Cardiac fibroblast (primary cell): ENCODE data around the gene ADPGK.
A peak's percentile ranks its signal among the peaks of the same experiment; 100 is the strongest.

ENCODE experiments used
- DNase-seq, 2 donors: peaks; one replicate each; pipeline versions ENCODE4 v3.0.0 to v3.0.0-alpha.2; 2010; ENCODE audit warnings: low read depth in 2 of 2
- H3K4me3 ChIP-seq, 2 donors: replicated peaks in 1 of 2; 1 replicate in 1 of 2; 2 replicates in 1 of 2; pipeline ENCODE4 v1.5.1; 2011; ENCODE audit warnings: low read depth in 2 of 2, low read length in 2 of 2, mild to moderate bottlenecking in 2 of 2, moderate library complexity in 1 of 2
- CTCF ChIP-seq: IDR thresholded peaks from one replicate; pipeline ENCODE4 v1.5.1; 2011; ENCODE audit warnings: low read depth, mild to moderate bottlenecking, low read length, inconsistent platforms

The ADPGK gene

GRCh38 chr15:72783640-72784455 is at the start of gene ADPGK:
Gene ADPGK, minus strand, starts transcription at chr15:72783758. Its CDS starts 67 bp downstream, at chr15:72783691.
- peak within 1 kb of the TSS; percentile 89 to 95 for H3K4me3 ChIP-seq
- TF ChIP-seq CTCF: peak; percentile 46
- DNase-seq: peak; percentile 91 to 96

DNA sequence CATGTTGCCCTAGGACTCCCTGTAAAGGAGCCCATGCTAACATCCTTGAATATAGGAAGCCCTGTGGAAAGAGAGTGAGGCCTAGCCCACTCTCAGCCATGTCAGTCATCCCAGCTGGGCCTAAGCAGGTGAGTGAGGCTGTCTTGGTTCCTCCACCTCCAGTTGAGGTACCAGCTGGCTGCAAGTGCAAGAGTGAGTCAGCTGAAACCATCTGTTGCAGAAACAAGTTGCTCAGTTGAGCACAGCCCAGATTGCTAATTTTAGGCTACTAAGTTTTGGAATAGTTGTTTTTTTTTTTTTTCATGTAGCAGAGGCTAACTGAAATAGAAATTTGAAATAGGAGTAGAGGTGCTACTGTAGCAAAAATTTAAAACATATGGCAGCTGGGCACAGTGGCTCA is 43.7 kb upstream of the ADPGK start:
- H3K4me3 ChIP-seq: no peak overlapping the region
- TF ChIP-seq CTCF: no peak
- DNase-seq: no peak

GRCh38 chr15:72826611-72827010 is 43.1 kb upstream of the ADPGK start:
- H3K4me3 ChIP-seq: no peak overlapping the region
- no peak for TF ChIP-seq CTCF
- DNase-seq: no peak

- no peak for TF ChIP-seq CTCF
- no peak for DNase-seq
- H3K4me3 ChIP-seq: no peak overlapping the region
Observed at GRCh38 chr15:72825829-72826228, 42.3 kb upstream of the ADPGK start.

GRCh38 chr15:72824781-72825180 is 41.2 kb upstream of the ADPGK start:
- TF ChIP-seq CTCF: no peak
- no peak for DNase-seq
- no peak overlapping the region for H3K4me3 ChIP-seq

DNA sequence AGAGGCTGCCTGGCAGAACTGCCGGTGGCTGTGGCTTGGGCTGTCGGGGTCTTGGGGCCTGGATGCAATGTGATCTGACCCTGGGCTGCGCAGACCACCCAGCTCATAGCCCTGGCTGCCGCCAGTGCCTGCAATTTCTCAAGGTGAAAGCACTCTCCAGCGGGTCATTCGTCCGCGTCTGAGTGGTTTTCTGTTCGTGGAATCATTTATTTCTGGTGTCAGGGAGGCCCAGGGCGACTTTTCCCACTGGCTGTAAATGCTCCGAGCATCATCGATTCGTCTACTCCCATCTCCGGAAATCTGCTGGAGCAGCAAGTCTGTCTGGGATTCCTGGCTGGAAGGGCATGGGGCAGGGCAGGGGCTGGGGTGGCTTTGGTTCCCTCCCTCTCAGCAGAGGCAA is 40.6 kb upstream of the ADPGK start:
- no peak for TF ChIP-seq CTCF
- no peak for DNase-seq
- H3K4me3 ChIP-seq: no peak overlapping the region
